ENCODE results near the gene ABHD5. TPM values are rescaled to one million over a fixed set of nuclear protein-coding genes. Genes with fewer than 3 reads are reported as not detected.
"Not testable (repeated sequence)": the region's sequence is repeated elsewhere in the genome, so short reads cannot be mapped to it uniquely, and the experiment has no call there.

The ABHD5 gene
- polyA plus RNA-seq (ENCODE audit: insufficient read length in 3 of 3), result 10 to 100 TPM; 19.0 to 26.2 (median 20.1) TPM
- long read RNA-seq, donor 1, full-length matches to known transcripts, result 8 of 8 reads
- long read RNA-seq, donor 1, partial matches to known transcripts, result 0 of 8 reads
- long read RNA-seq, donor 1, other reads (novel, unspliced or antisense), result 0 of 8 reads
- long read RNA-seq, donor 2, full-length matches to known transcripts, result 4 of 4 reads
- long read RNA-seq, donor 2, partial matches to known transcripts, result 0 of 4 reads
- long read RNA-seq, donor 2, other reads (novel, unspliced or antisense), result 0 of 4 reads
- long read RNA-seq, donor 3, full-length matches to known transcripts, result 3 of 3 reads
- long read RNA-seq, donor 3, partial matches to known transcripts, result 0 of 3 reads
- long read RNA-seq, donor 3, other reads (novel, unspliced or antisense), result 0 of 3 reads
- long read RNA-seq, donor 4, full-length matches to known transcripts, result 6 of 6 reads
- long read RNA-seq, donor 4, partial matches to known transcripts, result 0 of 6 reads
- long read RNA-seq, donor 4, other reads (novel, unspliced or antisense), result 0 of 6 reads
- long read RNA-seq, donor 5, result 0 reads
- long read RNA-seq, donor 6, full-length matches to known transcripts, result 5 of 5 reads
- long read RNA-seq, donor 6, partial matches to known transcripts, result 0 of 5 reads
- long read RNA-seq, donor 6, other reads (novel, unspliced or antisense), result 0 of 5 reads
- long read RNA-seq, donor 7, full-length matches to known transcripts, result 7 of 7 reads
- long read RNA-seq, donor 7, partial matches to known transcripts, result 0 of 7 reads
- long read RNA-seq, donor 7, other reads (novel, unspliced or antisense), result 0 of 7 reads
- long read RNA-seq, donor 8, full-length matches to known transcripts, result 2 of 2 reads
- long read RNA-seq, donor 8, partial matches to known transcripts, result 0 of 2 reads
- long read RNA-seq, donor 8, other reads (novel, unspliced or antisense), result 0 of 2 reads
- long read RNA-seq, donor 9, full-length matches to known transcripts, result 7 of 7 reads
- long read RNA-seq, donor 9, partial matches to known transcripts, result 0 of 7 reads
- long read RNA-seq, donor 9, other reads (novel, unspliced or antisense), result 0 of 7 reads
- long read RNA-seq, donor 10, full-length matches to known transcripts, result 3 of 3 reads
- long read RNA-seq, donor 10, partial matches to known transcripts, result 0 of 3 reads
- long read RNA-seq, donor 10, other reads (novel, unspliced or antisense), result 0 of 3 reads
- long read RNA-seq, donor 11, full-length matches to known transcripts, result 4 of 4 reads
- long read RNA-seq, donor 11, partial matches to known transcripts, result 0 of 4 reads
- long read RNA-seq, donor 11, other reads (novel, unspliced or antisense), result 0 of 4 reads
- long read RNA-seq, donor 12, full-length matches to known transcripts, result 9 of 9 reads
- long read RNA-seq, donor 12, partial matches to known transcripts, result 0 of 9 reads
- long read RNA-seq, donor 12, other reads (novel, unspliced or antisense), result 0 of 9 reads
- long read RNA-seq, donor 13, full-length matches to known transcripts, result 3 of 3 reads
- long read RNA-seq, donor 13, partial matches to known transcripts, result 0 of 3 reads
- long read RNA-seq, donor 13, other reads (novel, unspliced or antisense), result 0 of 3 reads
- long read RNA-seq, donor 14, result 0 reads
- long read RNA-seq, donor 15, full-length matches to known transcripts, result 6 of 6 reads
- long read RNA-seq, donor 15, partial matches to known transcripts, result 0 of 6 reads
- long read RNA-seq, donor 15, other reads (novel, unspliced or antisense), result 0 of 6 reads
- long read RNA-seq, donor 16, full-length matches to known transcripts, result 6 of 6 reads
- long read RNA-seq, donor 16, partial matches to known transcripts, result 0 of 6 reads
- long read RNA-seq, donor 16, other reads (novel, unspliced or antisense), result 0 of 6 reads

DNA sequence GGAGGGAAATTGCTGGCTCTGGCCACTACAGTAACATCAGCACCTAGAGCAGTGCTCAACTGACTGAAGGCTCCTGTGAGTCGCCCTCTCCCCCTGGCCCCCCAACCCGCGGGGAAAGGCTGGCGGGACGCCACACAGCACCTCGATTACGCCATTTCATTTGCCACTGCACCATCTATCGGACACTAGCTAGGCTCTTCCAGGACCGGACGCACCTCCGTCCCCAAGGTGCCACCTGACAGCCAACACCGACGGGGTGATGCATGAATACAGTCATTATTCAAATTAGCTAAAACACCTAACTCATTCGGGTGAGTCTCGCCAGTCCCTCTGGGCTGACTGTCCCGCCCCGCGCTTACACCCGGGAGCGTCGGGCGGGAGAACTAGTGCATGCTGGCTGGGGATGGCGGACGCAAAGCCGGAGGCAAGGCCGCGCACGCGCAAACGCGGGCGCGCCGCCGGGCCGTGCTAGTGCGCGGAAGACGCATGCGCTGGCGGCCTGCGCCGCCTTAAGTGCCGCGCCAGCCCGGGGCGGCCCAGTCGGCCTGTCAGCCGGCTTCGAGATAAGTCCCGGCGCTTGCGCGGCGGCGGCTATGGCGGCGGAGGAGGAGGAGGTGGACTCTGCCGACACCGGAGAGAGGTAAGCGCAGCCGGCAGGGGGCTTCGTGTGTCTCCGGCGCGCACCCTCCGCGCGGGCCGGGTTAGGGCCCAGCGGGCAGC is at the start of gene ABHD5:
ABHD5 (plus strand) TSS at position 539 of the 720 bp plus-strand sequence; CDS start at position 594, 55 bp downstream.
- DNase-seq, result peak; percentile 94

GRCh38 chr3:43641306-43642114 is 49.2 kb upstream of the ABHD5 start:
- DNase-seq, result no peak

DNA sequence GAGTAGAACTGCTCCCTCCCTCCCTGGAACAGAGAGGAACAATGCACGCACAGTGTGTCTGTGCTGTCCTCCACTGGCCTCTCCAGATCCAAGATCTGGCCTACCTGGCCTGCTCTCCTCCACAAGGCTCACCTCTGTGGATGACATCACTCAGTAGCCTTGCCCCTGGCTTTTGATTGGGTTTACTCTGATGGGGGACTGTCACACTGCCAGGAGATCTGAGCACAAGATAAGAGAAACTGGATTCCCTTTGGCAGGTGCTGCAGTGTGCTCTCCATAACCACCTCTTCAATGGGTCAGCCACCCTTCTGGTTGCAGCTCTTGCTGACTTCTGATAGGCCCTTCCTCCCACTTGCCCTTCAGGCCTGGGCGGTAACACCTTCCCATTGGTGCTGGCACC is 46.3 kb upstream of the ABHD5 start:
- no peak for DNase-seq

- DNase-seq, result no peak
Measured at GRCh38 chr3:43647331-43648166, 43.2 kb upstream of the ABHD5 start.

- DNase-seq, result no peak
Measured at GRCh38 chr3:43648957-43649356, 41.8 kb upstream of the ABHD5 start.

GRCh38 chr3:43649365-43649968 is 41.3 kb upstream of the ABHD5 start:
- no peak for DNase-seq

DNA sequence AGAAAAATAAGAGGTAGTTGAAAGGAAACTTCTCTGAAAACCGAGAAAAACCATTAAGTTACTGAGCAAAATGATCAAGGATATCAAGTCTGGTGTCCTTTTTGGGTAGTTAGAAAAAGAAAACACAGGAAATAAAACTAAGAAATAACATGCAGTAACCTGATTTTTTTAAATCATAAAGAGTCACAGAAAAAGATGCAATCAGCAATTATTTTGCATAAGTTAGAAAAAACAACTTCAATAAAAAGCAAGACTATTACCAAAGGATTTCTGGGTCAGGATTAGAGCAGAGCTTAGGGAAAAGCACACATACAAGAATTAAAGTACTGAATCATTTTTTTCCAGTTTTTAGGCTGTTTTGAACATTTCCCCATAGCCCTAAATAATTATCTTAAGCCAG is 40.4 kb upstream of the ABHD5 start:
- DNase-seq, result no peak

DNA sequence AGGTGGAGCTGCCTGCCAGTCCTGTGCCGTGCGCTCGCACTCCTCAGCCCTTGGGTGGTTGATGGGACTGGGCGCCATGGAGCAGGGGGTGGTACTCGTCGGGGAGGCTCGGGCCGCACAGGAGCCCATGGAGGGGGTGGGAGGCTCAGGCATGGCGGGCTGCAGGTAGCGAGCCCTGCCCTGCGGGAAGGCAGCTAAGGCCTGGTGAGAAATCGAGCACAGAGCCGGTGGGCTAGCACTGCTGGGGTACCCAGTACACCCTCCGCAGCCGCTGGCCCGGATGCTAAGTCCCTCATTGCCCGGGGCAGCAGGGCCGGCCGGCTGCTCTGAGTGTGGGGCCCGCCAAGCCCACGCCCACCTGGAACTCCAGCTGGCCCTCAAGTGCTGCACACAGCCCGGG is 34.3 kb upstream of the ABHD5 start:
- not testable (repeated sequence) for DNase-seq

DNA sequence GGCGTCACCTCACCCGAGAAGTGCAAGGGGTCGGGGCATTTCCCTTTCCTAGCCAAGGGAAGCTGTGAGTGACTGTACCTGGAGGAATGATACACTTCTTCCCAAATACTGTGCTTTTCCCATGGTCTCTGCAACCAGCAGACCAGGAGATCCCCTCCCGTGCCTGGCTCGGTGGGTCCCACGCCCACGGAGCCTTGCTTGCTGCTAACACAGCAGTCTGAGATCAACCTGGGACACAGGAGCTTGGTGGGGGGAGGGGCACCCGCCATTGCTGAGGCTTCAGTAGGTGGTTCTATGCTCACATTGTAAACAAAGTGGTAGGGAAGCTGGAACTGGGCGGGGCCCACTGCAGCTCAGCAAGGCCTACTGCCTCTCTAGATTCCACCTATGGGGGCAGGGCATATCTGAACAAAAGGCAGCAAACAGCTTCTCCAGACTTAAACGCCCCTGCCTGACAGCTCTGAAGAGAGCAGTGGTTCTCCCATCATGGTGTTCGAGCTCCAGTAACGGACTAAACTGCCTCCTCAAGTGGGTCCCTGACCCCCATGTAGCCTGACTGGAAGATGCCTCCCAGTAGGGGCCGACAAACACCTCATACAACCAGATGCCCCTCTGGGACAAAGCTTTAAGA is 31.4 kb upstream of the ABHD5 start:
- no peak for DNase-seq

DNA sequence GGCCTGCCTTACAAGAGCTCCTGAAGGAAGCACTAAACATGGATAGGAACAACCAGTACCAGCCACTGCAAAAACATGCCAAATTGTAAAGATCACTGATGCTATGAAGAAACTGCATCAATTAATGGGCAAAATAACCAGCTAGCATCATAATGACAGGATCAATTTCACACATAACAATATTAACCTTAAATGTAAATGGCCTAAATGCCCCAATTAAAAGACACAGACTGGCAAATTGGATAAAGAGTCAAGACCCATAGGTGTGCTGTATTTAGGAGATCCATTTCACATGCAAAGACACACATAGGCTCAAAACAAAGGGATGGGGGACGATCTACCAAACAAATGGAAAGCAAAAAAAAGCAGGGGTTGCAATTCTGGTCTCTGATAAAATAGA is 29.4 kb upstream of the ABHD5 start:
- not testable (repeated sequence) for DNase-seq

DNA sequence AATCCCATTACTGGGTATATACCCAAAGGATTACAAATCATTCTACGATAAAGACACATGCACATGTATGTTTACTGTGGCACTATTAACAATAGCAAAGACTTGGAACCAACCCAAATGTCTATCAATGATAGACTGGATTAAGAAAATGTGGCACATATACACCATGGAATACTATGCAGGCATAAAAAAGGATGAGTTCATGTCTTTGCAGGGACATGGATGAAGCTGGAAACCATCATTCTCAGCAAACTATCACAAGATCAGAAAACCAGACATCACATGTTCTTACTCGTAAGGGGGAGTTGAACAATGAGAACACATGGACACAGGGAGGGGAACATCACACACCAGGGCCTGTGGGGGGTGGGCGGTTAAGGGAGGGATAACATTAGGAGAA is 25.7 kb upstream of the ABHD5 start:
- DNase-seq, result not testable (repeated sequence)

DNA sequence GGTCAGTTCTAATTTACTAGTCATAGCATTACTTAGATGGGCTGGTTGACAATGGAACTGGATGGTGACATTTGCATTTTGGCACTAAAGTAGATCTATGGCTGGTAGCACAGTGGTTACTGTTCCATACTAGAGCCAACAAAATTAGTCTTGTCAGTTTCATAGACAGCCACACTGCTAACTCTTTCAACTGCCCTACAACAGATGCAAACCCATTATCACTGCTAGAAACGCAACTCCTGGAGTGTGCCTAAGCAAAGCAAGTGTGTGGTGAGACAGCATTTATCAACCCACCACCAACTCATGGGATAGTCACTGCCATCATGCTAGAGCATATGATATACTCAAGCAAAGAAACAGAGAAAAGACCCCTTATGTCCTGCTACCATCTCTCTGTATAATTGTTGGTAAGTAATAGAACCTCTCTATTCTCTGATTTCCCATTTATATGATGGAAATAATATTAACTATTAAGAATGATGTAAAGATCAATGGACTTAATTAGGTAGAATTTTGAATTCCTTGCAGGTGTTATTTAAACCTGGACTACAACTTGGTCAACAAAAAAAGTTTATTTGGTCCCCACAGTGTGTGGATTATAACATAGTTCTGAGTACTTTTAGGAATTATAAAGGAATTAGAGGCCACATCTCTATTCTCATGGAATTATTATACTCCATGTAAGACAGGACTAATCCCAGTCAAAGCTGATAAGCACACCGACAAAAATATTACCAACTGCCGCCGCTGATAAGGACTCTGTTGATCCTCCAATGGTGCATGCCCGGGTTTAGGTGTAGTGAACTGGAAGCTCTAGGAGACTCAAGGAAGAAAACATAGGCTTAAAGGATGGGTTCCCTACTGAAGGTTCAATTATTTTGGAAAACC is 19.9 kb upstream of the ABHD5 start:
- no peak for DNase-seq

DNA sequence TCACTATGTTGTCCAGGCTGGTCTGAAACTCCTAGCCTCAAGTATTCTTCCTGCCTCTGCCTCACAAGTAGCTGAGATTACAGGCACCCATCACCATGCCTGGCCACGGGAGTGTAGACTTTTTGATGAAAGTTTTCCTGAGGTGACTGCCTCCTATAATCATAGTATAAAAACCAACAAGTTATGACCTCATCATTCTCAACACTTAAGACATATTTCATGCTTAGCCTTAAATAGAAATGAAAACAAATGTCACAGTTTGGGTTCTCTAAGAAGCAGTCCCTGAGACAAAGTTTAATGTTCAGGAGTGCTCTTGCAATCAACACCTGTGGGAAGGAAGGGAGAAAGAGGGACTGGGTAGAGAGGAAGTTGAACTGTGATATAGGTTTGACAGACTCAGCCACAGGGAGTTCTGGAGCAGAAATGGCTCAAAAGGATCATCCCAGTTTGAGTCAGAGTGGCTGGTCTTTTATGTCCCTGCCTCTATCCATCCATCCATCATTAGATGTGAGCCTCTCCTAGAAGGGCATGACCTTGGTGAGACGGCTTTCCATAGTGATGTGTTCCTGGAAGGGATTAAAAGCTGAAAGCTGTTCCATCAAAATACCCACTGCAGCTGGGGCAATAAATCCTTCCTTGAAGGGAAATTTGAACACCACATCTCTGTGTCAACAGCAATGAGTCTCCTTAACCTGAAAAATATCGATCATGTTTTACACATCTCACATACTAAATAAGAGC is 16.2 kb upstream of the ABHD5 start:
- DNase-seq, result no peak

- no peak for DNase-seq
Measured at GRCh38 chr3:43675593-43675992, 15.1 kb upstream of the ABHD5 start.

DNA sequence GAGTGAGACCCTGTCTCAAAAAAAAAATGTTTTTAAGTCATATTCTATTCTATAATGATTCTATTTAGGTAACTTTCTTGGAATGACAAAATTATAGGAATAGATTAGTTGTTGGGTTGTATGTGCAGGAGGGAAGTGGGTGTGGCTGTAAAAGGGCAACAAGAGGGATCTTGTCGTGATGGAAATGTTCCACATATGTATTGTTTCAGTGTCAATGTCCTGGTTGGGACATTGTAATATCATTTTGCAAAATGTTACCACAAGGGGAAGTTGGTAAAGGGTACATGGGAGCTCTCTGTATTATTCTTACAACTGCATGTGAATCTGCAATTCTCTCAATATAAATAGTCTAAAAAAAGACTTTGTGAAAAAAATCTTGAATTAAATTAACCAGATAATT is 14.3 kb upstream of the ABHD5 start:
- no peak for DNase-seq
